HG02763 (cell line): ENCODE results near the gene KCTD8.
"Not testable (repeated sequence)": the region's sequence is repeated elsewhere in the genome, so short reads cannot be mapped to it uniquely, and the experiment has no call there.

Experiments
- ATAC-seq: cut with Tn5 transposase; IDR thresholded peaks from one replicate; pipeline ENCODE4 v1.9.1; 2021; ENCODE audit warnings: mild to moderate bottlenecking, moderate library complexity; ENCODE audit not compliant: unreplicated experiment

KCTD8 gene

DNA sequence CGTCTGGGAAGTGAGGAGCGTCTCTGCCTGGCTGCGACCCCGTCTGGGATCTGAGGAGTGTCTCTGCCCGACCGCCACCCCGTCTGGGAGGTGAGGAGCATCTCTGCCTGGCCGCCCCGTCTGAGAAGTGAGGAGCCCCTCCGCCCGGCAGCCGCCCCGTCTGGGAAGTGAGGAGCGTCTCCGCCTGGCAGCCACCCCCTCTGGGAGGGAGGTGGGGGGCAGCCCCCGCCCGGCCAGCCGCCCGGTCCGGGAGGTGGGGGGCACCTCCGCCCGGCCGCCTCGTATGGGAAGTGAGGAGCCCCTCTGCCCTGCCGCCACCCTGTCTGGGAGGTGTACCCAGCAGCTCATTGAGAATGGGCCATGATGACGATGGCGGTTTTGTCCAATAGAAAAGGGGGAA is 280.8 kb downstream of the KCTD8 start:
- not testable (repeated sequence) for ATAC-seq

DNA sequence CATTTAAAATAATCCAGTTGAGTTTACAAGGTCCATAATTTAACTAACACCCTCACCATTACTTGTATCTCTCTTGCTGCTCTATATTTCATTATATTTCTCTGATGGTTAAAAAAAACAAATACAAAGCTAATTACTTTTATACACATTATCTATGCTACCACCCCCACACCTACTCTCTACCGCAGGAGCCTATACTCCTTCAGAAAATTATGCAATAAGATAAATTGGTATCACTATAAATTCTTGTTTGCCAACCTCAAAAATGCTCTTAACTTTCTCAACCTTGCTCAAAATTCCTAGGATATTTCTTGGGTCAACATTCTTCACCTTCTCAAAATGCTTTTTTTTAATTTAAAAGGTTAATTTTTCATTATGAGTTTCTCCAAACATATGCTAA is 282.7 kb downstream of the KCTD8 start:
- ATAC-seq = no peak

DNA sequence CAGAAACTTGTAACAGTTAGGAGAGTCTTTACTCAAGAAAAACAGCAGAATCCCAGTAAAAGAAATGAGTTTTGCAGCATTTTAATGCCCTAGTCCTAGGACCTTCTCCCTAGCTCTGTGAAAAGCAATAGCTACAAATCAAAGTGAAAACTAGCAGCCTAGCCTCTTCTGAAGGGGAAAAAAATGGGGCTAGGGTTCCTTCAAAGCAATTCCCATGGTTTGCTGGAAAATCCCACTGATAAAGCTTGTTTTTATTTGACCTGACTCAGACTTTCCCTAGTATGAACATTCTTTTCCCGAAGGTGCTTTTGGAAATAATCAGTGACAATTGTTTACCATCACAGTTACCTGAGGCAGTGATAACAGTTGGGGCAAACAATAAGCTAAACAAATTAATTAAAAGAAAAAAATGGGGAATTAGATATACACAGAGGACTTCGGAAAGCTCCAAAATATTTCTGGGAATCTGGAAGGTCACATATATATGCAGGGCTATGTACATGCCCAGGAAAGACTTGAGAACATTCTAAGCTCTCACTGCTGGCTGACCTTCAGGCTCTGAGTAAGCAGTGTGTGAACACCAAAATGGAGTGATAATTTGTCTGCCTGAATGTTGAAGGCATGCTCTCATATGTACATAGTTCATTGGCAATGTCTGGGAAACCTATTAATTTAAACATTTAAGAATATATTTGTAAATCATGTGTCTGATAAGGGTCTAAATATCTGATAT is 285.9 kb downstream of the KCTD8 start:
- ATAC-seq = no peak

DNA sequence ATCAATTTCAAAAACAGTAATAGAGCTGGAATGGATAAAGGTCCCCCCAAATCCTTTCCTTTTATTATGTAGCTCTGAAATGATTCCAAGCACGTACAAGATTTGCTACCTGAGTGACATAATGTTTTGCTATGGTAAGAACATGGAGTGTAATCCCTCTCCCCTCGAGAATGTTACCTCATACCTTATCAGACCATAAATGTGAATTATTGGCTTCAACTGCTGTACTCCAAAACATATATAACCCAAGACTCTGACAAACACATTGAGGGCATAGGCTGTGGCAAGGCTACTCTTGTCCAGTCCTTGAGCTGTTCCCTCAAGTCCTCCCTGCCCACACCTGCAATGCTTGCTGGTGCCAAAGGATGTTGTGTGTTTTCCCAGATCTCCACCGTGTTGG is 286.9 kb downstream of the KCTD8 start:
- ATAC-seq = no peak

DNA sequence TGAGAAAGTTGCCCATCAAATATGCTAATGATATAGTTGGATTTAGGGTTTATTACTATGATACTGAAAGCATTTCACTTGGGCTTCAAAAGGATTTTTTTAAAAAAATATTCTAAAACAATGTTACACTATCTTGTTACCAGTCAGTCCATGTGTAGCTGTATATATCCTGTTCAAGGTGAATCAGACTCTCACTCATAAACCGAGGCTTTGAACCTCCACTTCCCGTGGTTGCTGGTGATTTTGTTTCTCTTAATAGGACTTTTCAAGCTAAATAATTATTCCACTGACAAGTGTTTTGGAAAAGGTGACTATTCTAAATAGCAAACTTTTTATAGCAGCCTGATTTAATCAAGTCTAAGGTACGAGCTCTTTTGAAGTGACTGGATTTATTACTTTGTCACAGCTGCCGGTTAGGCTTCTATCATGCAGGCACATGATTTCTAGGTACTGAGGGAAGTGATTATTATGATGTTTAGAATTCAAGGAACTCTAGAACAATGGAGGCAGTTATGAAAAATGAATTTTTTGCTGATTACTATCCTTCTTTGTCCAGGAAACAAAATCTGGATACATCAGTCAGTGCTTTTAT is 287.7 kb downstream of the KCTD8 start:
- ATAC-seq = no peak

DNA sequence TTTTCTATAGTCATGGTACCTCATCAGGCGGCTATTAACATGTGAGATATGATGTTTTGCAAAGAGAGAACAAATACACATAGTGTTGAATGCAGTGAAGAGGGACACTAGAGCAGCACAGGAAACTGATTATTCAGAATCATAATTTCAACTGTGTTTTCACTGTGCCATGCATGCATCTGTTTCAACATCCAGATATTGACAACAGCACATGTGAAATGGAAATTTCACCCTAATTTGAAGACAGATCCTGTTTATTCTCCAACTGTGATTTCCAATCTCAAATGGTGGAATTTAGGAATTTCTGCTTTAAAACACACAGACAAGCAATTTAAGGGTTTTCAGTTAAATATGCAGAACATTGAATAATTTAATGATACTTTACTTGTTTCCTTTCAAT is 288.6 kb downstream of the KCTD8 start:
- no peak for ATAC-seq

DNA sequence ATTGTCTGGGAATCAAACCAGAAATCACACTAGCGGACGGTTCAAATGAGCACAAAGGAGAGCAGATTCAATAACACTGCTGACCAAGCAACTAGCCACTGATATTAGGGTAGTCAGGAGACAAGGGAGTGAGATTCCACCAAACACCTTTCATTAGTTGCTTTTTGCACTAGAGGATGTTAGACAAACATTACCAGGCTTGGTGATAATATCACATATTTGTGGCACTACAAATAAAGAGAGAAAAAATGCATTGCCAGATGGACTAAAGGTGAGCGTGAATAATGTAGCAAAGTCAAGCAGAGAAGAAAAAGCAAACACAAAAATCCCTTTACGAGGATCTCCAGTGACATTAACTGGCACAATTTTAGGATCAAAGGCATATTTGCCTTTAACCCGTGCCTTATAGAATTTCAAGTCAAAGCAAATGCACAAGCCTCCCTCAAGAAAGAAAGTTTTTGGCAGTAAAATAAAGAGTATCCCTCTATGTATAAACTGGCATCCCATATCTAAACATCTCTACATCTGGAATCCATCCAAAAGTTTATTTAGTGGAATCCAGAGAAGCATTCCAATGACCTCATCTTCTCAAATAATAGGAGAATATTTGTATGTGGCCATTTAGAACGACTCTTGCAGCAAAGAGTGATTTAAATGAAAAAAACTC is 290.9 kb downstream of the KCTD8 start:
- no peak for ATAC-seq

DNA sequence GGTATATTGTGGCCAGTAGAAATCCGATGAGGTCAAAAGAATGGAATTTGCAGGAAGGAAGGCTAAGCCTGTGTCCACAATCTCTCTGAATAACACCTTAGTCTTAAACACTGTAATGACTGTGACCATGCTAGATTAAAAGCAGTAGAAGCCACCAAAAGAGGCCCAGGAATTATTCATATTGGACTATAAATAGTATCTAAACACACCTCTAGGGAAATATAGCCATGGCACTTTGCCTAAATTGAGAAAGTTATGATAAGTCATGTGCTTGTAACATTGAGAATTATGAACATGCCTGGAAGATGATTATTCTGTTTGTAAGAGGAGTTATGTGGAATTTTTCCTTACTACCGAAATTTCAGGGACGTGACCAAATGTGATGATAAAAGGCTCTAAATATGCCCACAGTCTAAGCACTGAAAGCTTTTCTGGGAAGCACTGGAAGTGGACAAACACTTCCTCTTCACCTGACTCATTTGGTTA is 298.5 kb downstream of the KCTD8 start:
- ATAC-seq = no peak

DNA sequence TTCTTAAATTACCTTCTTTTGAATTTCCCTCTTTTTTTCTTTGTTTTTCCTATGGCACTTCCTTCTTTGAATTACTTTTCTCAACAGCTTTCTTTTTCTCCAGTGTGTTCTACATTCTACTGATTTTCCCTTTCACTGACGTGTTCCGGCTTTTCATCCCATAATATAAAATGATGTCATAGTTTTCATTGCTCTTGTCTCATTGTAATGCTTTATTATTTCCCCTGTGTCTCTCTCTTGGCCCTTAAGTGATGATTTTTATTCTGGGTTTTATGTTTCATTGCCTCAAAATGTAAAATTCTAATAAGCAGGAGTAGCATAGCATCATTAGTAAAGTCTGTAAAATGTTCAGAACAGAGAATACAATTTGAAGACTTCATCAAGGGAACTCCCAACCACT is 299.3 kb downstream of the KCTD8 start:
- ATAC-seq = no peak

DNA sequence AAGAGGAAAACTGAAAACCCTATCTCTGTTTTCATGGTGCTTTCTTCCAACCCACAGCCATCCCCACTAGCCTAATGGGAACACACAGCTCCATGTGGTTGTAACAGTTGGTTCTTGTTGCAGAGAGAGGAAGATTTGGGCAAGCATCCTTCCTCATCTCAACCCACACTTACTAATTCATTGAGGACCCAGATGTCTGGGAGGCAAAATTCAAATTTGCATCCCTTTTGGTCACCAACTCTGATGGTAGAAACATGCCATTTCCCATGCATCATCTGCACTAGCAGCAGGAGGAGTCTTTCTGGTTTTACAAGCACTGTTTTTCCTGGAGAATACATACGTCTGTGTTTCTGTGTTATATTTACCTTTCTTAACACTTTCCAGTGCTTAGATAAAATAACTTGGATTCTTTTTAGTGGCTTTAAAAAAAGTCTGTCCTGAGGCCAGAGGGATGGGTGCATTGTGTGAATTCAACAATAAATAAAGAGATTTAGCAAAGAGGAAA is 301.0 kb downstream of the KCTD8 start:
- no peak for ATAC-seq

DNA sequence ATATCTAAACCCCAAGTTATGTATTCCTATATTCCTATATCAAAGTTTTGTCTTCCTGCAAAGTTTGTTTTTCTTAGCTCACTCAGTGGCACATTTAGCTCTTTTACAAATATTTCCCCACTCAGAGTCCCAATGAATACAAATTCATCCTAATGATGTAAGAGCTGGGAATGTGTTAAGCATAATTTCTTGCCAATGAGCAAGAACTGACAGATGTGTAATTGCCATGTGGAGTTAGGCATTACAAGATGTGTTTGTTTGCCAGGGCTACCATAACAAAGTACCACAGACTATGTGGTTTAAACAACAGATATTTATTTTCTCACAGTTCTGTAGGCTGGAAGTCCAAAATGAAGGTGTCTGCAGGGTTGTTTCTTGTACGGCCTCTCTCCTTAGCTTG is 302.1 kb downstream of the KCTD8 start:
- no peak for ATAC-seq

DNA sequence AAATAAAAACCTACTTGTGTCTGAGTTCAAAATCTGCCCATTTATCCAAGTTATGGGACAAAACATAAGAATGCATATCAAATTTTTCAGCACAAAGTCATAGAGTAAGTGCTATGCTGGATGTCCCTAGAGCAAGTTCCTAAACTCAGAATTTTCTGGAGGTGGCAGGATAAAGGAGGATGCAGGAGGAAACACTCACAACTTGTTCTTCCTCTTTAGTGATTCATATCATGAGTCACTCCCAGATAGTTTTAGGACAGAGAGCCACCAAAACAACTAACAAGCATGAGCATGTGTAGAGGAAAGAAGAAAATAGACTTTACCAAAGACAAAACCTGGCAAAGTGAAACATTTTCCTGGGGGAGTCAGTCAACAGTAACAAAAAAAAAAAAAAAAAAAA is 302.7 kb downstream of the KCTD8 start:
- no peak for ATAC-seq

DNA sequence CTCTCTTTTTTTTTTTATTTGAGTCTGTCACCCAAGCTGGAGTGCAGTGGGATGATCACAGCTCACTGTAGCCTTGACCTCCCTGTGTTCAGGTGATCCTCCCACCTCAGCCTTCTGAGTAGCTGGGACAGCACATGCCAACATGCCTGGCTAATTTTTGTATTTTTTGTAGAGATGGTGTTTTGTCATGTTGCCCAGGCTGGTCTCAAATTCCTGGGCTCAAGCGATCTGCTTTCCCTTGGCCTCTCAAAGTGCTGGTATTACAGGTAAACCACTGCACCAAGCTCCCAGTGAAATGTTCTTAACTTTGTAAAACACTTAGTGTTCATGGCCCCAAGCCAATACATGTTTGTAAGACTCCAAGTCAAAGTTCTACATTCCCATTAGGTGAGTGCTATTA is 316.1 kb downstream of the KCTD8 start:
- no peak for ATAC-seq
